ENCODE results near the gene SP140L. TPM values are rescaled to one million over a fixed set of nuclear protein-coding genes. Genes with fewer than 3 reads are reported as not detected.
"Not testable (repeated sequence)": the region's sequence is repeated elsewhere in the genome, so short reads cannot be mapped to it uniquely, and the experiment has no call there.

The SP140L gene
- 12.6 and 16.8 TPM in 2 replicates for total RNA-seq

DNA sequence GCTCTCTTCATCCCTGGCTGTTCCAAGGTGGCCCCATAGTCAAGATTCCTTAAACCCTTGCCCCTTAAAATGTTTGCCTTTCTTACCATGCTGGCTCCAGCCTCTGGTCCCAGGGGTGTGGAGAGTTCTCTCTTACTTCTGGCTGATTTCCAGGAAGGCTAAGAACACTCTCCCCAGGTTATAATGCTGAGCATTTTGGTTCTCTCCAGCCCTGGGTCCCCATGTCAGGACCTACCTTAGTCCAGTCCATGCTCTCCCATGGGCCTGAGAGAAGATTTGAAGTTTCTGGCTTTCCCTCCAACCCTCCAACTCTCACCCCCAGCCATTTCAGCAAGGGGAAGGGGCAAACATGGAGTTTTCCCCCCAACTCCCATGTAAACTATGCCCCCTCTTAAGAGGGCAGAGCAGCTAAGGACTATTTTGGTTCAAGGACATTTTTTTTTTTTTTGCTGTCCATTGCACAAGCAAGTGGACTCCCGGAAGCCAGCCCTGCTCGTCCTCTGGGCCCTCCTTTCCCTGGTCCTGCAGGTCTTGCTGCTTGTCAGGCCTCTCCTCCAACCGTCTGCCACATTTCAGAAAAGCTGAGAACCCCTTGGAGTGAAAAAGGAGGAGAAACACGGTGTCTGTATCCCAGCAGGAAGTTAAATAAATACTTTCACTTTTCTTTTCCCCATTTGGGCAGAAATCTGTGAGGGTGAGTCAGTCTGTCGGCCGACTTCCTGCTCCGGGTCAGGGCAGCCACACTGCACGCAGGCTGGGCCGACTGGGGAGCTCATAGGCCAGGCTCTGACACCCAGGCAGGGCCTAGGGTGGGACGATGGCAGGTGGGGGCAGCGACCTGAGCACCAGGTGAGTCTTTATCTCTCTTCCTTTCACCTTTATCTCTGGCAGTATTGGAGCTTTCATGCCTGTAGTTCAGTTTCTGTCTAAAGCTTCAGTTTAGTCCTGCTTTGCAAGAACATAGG, at the start of gene SP140L:
Gene SP140L, plus strand, starts transcription at position 741 of the 965 bp plus-strand sequence. Its CDS starts 77 bp downstream, at position 818.
- TF ChIP-seq, protein P1, sequence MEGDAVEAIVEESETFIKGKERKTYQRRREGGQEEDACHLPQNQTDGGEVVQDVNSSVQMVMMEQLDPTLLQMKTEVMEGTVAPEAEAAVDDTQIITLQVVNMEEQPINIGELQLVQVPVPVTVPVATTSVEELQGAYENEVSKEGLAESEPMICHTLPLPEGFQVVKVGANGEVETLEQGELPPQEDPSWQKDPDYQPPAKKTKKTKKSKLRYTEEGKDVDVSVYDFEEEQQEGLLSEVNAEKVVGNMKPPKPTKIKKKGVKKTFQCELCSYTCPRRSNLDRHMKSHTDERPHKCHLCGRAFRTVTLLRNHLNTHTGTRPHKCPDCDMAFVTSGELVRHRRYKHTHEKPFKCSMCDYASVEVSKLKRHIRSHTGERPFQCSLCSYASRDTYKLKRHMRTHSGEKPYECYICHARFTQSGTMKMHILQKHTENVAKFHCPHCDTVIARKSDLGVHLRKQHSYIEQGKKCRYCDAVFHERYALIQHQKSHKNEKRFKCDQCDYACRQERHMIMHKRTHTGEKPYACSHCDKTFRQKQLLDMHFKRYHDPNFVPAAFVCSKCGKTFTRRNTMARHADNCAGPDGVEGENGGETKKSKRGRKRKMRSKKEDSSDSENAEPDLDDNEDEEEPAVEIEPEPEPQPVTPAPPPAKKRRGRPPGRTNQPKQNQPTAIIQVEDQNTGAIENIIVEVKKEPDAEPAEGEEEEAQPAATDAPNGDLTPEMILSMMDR (IDR thresholded peaks at IDR 0.05; ENCODE audit: insufficient read depth, low read depth, low read length) = no peak
- DNase-seq (ENCODE audit: low read depth) = peak; percentile 88
- H3K4me3 ChIP-seq (ENCODE audit: low read depth, low read length) = peak within 1 kb of the TSS; percentile 72

DNA sequence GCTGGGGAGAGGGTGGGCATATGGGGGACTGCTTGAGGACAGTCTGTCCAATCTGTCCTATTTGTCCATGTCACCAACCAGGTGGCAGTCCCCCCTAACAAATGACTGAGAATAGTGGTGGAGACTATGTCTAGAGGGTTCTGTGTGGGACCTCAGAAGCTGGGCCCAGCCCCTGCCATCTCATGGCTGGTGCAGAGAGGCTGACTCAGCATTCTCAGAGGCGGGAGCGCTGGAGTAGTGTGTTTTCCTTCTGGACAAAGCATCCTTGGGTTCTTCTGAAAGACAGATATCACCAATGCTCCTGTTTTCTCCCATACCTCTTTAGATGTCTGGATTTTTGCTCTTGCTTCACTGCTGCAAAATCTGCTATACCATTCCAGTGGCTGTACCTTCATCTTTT, 44.1 kb upstream of the SP140L start:
- TF ChIP-seq, protein P1 (IDR thresholded peaks at IDR 0.05; ENCODE audit: insufficient read depth, low read depth, low read length) = no peak
- H3K4me3 ChIP-seq (ENCODE audit: low read depth, low read length) = no peak overlapping the region
- DNase-seq (ENCODE audit: low read depth) = no peak

DNA sequence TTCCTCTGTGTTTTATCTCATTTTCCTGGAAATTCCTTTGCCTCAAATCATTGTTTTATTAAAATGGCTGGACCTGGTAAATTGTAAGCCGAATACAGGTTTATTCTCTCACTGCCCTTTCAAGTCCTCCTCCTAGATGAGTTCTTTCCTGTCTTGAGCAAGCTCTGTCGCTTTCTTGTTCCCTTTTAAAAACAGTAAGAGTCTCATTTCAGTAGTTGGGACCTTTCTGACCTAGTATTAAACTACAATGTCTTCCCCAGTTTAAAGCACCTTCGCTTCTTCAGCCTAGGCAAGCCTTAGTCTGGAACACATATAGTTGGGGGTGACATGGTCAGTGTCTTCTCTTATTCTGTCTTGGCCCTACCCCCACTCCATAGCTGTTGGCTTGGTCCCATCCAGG, 40.9 kb upstream of the SP140L start:
- TF ChIP-seq, protein P1 (IDR thresholded peaks at IDR 0.05; ENCODE audit: insufficient read depth, low read depth, low read length) = no peak
- no peak overlapping the region for H3K4me3 ChIP-seq (ENCODE audit: low read depth, low read length)
- no peak for DNase-seq (ENCODE audit: low read depth)

DNA sequence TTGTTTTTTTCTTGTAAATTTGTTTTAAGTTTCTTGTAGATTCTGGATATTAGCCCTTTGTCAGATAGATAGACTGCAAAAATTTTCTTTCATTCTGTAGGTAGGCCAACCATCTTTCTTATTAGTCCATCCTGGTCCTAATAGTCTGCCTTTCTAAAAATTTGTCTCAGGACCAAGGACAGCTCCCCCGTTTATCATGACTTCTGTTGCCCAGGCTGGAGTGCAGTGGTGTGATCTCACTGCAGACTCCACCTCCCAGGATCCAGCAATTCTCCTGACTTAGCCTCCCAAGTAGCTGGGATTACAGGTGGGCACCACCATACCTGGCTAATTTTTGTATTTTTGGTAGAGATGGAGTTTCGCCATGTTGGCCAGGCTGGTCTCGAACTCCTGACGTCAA, 37.7 kb upstream of the SP140L start:
- peak; percentile 52 for DNase-seq (ENCODE audit: low read depth)
- H3K4me3 ChIP-seq (ENCODE audit: low read depth, low read length) = not testable (repeated sequence)

DNA sequence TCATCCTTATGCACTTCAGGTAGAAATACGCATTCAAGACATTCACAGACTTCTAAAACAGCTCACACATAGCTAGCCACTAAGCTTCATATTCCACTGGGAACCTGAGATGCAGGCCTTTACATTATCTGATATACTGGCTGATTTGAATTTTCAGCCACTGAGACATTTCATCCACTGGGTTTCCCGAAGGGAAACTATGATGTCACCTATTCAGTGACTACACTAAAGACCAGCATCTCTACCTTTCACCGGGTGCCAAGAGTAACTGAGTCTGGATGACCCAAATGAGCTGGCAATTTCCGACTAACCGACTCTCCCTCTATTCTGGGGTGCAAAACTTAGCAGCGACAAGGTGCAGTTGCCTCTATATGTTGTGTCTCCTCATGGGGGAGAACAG, 31.8 kb upstream of the SP140L start:
- TF ChIP-seq, protein P1 (IDR thresholded peaks at IDR 0.05; ENCODE audit: insufficient read depth, low read depth, low read length) = no peak
- no peak for DNase-seq (ENCODE audit: low read depth)

DNA sequence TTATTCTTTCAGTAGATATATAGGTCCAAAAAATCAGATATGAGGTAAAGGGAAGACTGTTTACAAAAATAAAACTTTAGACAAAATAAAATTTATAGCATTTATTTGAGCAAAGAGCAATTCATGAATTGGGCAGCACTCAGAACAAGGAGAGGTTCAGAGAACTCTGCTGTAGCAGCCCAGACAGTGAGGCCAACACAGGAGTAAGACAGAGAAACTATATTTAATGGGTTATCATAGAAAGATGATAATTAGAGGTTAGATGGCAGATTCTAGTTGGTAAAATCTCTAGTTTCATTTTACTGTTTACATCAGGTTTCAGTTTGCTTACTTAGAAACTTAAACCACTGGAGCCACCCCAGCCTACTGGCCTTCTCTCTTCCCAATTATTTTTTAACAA, 30.1 kb upstream of the SP140L start:
- TF ChIP-seq, protein P1 (IDR thresholded peaks at IDR 0.05; ENCODE audit: insufficient read depth, low read depth, low read length) = no peak
- DNase-seq (ENCODE audit: low read depth) = no peak
- H3K4me3 ChIP-seq (ENCODE audit: low read depth, low read length) = no peak overlapping the region

More for the DNA sequence above, 31.8 kb upstream of the SP140L start:
- no peak overlapping the region for H3K4me3 ChIP-seq (ENCODE audit: low read depth, low read length)

DNA sequence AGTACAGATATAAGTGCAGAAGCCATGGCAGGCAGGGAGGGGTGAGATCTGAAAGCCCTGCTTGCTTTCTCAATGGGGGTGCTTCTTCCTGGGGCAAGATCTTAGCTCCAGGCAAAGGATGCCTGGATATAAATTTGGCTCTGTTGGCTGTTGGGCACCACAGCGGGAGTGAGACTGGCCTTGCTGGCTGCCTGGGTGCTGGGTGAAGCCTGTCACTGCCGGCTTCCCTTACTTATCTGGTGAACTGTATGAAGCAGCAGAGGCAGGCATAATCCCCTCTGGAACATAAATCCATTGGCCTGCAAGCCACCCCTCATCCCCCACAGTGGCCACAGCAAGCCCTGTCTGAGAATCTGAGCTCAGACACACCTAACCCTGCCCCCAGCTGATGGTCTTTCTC, 27.4 kb upstream of the SP140L start:
- TF ChIP-seq, protein P1 (IDR thresholded peaks at IDR 0.05; ENCODE audit: insufficient read depth, low read depth, low read length) = no peak
- H3K4me3 ChIP-seq (ENCODE audit: low read depth, low read length) = no peak overlapping the region
- DNase-seq (ENCODE audit: low read depth) = no peak
